Hematopoietic multipotent progenitor cell treated with erythropoietin and hydrocortisone succinate and interleukin-3 and kit ligand, for 4 days (in vitro differentiated cells): ENCODE measurements around the gene NAXD.
A peak's percentile ranks its signal among the peaks of the same experiment; 100 is the strongest.
"Not testable (repeated sequence)": the region's sequence is repeated elsewhere in the genome, so short reads cannot be mapped to it uniquely, and the experiment has no call there.

Experiments used
- DNase-seq: peaks from one replicate; pipeline ENCODE4 v3.0.0-alpha.2; 2015

The NAXD gene

GRCh38 chr13:110669036-110669435, 53.7 kb downstream of the NAXD start:
- no peak for DNase-seq

- DNase-seq, result not testable (repeated sequence)
Observed at GRCh38 chr13:110669814-110670213, 54.5 kb downstream of the NAXD start.

GRCh38 chr13:110676595-110677587, 61.5 kb downstream of the NAXD start:
- no peak for DNase-seq

GRCh38 chr13:110677731-110678545, 62.6 kb downstream of the NAXD start:
- no peak for DNase-seq

GRCh38 chr13:110680852-110681251, 65.5 kb downstream of the NAXD start:
- peak; percentile 61 for DNase-seq

- DNase-seq, result no peak
Observed at GRCh38 chr13:110681868-110682550, 66.7 kb downstream of the NAXD start.

GRCh38 chr13:110682746-110683145, 67.4 kb downstream of the NAXD start:
- DNase-seq, result no peak

- DNase-seq, result peak; percentile 45
Observed at GRCh38 chr13:110683203-110683883, 68.0 kb downstream of the NAXD start.

GRCh38 chr13:110683921-110684320, 68.6 kb downstream of the NAXD start:
- no peak for DNase-seq

GRCh38 chr13:110684388-110685056, 69.2 kb downstream of the NAXD start:
- no peak for DNase-seq

GRCh38 chr13:110685305-110686020, 70.1 kb downstream of the NAXD start:
- DNase-seq, result no peak

GRCh38 chr13:110687736-110688135, 72.4 kb downstream of the NAXD start:
- no peak for DNase-seq

GRCh38 chr13:110689041-110689440, 73.7 kb downstream of the NAXD start:
- DNase-seq, result no peak
